Raji (cell line): Measurements from ENCODE around the gene VWC2.

Experiments used
- POLR2A ChIP-seq: IDR thresholded peaks from 2 replicates; pipeline ENCODE4 v1.6.1; 2011; ENCODE audit warnings: low read depth, low read length, control low read depth; ENCODE audit not compliant: insufficient read depth

The VWC2 gene

GRCh38 chr7:49803812-49804211 lies 30.4 kb downstream of the VWC2 start:
- no peak for TF ChIP-seq POLR2A

DNA sequence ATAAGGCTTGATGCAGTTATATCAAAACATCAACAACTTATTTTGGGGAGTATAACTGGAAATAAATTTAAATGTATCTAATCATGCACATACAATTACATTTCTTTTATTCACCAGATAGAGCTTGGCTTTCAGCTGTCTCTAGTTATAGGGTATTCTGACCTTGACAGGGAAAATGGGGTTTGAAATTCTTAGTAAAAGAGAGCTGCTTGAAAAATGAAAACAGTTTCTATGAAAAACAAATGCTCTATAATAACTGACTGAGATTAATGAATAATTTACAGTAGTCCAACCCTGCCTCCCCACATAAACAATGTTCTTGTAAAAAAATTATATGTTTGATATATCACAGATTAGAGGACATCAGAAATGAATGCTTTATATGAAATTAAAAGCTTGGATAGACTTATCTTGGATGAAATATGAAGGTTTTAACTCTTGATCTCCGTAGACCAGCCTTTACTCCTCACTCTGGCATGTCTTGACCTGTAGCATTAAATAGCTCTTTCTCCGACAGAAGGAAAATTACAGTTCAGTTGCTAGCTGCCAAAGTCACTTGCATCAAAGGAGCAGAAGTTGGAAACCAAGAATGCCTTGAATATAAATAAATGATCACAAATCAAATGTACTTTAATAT lies 32.1 kb downstream of the VWC2 start:
- TF ChIP-seq POLR2A = no peak

- no peak for TF ChIP-seq POLR2A
These were observed 39.1 kb downstream of the VWC2 start for GRCh38 chr7:49812534-49812933.

- TF ChIP-seq POLR2A = no peak
These were observed 43.8 kb downstream of the VWC2 start for GRCh38 chr7:49817279-49817678.

DNA sequence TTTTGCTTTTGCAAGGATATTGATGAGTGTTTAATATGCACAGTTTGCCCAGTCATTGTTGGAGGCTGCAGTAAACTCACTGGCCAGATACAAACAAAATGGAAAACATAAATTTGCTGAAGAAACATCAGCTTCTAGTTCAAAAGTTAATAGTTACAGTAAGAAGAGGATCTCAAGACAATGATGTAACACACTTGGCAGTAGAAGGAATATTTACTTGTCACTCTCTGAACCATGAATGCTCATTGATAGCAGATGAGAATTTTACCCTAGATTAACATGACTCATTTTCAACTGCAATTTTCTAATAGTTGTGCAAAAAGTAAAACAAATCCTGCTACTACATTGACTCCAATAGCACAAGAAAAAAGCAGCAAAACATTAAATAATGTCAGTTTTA lies 47.7 kb downstream of the VWC2 start:
- no peak for TF ChIP-seq POLR2A

- TF ChIP-seq POLR2A = no peak
These were observed 49.4 kb downstream of the VWC2 start for GRCh38 chr7:49822856-49823255.

- TF ChIP-seq POLR2A = no peak
These were observed 50.1 kb downstream of the VWC2 start for GRCh38 chr7:49823566-49823965.

DNA sequence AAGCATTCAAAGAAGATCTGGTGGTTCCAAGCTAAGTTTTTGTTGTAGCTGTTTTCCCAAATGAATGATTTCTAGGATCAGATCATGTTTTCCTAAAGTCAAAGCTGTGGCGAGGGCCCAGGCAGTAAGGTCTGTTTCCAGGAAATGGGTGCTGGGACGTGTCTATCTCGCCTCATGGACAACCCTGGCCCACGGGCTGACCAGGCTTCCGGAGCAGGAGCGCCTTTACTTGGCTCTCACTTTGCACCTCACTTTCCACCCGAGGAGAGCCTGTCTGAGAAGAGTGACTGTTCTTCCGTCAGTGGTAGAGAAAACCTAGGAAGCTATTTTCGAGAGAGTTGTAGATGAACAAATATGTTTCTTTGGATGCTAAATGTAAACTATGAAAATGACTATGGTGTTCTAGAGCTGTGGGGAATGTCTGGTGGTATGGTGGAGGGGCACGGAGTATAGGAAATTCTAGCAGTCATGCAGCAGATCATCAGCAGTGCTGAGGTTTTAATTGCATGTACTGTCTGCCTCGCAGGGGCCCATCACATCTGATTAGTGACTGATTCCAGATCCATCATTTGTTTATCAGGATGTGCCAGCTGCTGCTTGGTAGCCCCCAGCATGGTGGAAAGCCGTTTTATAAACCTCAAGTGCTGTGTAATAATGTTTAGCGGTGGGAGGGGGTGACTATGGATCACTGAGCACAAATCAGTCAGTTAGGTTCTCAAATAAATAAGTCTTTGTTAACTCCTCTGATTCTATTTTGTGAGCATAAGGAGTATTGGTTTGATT lies 66.6 kb downstream of the VWC2 start:
- TF ChIP-seq POLR2A = no peak

- no peak for TF ChIP-seq POLR2A
These were observed 67.4 kb downstream of the VWC2 start for GRCh38 chr7:49840751-49841405.

- TF ChIP-seq POLR2A = no peak
These were observed 72.2 kb downstream of the VWC2 start for GRCh38 chr7:49845626-49846025.

GRCh38 chr7:49848211-49848841 lies 74.9 kb downstream of the VWC2 start:
- no peak for TF ChIP-seq POLR2A

- no peak for TF ChIP-seq POLR2A
These were observed 77.6 kb downstream of the VWC2 start for GRCh38 chr7:49850921-49851613.

GRCh38 chr7:49852619-49853462 lies 79.4 kb downstream of the VWC2 start:
- no peak for TF ChIP-seq POLR2A

GRCh38 chr7:49855281-49855980 lies 82.0 kb downstream of the VWC2 start:
- no peak for TF ChIP-seq POLR2A
